ENCODE data around the gene ADARB2.

ADARB2 gene

GRCh38 chr10:1182280-1183032 lies 554.9 kb downstream of the ADARB2 start:
- TF ChIP-seq CTCF (IDR thresholded peaks at IDR 0.05), result no peak
- TF ChIP-seq ZFX (IDR thresholded peaks at IDR 0.05; ENCODE audit: borderline replicate concordance), result no peak

GRCh38 chr10:1180836-1181235 lies 556.5 kb downstream of the ADARB2 start:
- TF ChIP-seq ZFX (IDR thresholded peaks at IDR 0.05; ENCODE audit: borderline replicate concordance) (no peak), CTCF (IDR thresholded peaks at IDR 0.05) (no peak; the same call in 1 of the 2 replicates)
- H3K27ac ChIP-seq, result no peak overlapping the region

More at GRCh38 chr10:1182280-1183032, 554.9 kb downstream of the ADARB2 start:
- no peak overlapping the region for H3K27ac ChIP-seq

GRCh38 chr10:1180071-1180730 lies 557.1 kb downstream of the ADARB2 start:
- H3K27ac ChIP-seq, result no peak overlapping the region
- TF ChIP-seq ZFX (IDR thresholded peaks at IDR 0.05; ENCODE audit: borderline replicate concordance) (no peak), CTCF (IDR thresholded peaks at IDR 0.05) (no peak)

DNA sequence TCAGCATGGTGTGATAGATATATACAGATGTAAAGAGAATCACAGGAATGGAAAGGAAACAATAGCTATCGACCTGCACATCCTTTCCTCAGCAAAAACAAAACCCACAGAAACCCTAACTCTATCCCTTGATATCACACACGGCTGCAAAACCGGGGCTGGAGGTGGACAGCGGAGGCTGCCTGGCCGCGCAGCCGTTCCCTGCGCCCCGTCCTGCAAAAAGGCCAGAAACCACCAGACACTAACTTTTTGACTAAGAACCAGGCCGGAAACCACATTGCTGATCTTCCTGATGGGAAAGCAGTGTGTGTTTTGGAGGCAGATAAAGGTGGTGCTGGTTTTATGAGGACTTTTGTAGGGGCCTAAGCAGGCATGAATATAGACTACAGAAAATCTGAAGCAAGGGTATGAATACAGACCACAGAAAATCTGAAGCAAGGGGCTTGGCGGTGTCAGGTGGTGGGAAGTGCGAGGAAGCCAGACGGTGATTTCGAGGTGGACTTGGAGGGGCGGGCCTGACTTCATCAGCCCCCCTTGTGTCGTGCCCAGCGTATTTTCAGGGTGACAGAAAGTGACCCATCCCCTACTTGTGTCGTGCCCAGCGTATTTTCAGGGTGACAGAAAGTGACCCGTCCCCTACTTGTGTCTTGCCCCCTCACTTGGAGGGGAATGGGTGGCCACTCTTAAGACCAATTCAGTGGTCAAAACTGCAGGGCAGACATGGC lies 557.8 kb downstream of the ADARB2 start:
- TF ChIP-seq ZFX (IDR thresholded peaks at IDR 0.05; ENCODE audit: borderline replicate concordance) (no peak), CTCF (IDR thresholded peaks at IDR 0.05) (no peak)
- no peak overlapping the region for H3K27ac ChIP-seq

DNA sequence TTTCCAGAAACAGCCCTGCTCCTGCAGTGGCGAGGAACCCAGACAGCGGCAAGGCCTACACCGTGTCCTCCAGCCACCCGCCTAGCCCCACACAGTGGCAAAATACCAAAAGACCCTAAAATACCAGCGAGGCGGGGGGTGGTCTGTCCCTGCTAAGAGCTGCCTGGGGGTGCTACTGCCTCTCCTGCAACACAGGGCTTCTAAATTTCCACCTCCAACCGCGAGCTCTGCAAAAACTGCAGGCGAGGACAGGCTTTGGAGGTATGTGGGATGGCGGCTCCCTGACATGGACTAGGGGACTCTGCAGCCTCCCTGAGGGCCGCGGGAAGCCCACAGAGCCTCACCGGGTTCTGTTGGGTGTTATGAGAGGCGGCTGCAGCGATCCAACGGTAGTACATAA lies 558.8 kb downstream of the ADARB2 start:
- TF ChIP-seq CTCF (IDR thresholded peaks at IDR 0.05) (no peak), ZFX (IDR thresholded peaks at IDR 0.05; ENCODE audit: borderline replicate concordance) (no peak)
- no peak overlapping the region for H3K27ac ChIP-seq

GRCh38 chr10:1177936-1178335 lies 559.4 kb downstream of the ADARB2 start:
- H3K27ac ChIP-seq, result no peak overlapping the region
- TF ChIP-seq CTCF (IDR thresholded peaks at IDR 0.05) (no peak), ZFX (IDR thresholded peaks at IDR 0.05; ENCODE audit: borderline replicate concordance) (no peak)
